K562 (cell line): ENCODE data around the gene ZDHHC12. TPM values are rescaled to one million over a fixed set of nuclear protein-coding genes. Genes with fewer than 3 reads are reported as not detected.

ENCODE experiments used
- BHLHE40 ChIP-seq: IDR thresholded peaks from 2 replicates; pipeline ENCODE4 v1.6.1; 2011; ENCODE audit warnings: low read length, improper control_type of control experiment
- BRCA1 ChIP-seq, 2 experiments: fragments of 450-650 bp in 1 of 2; sonication (generic) in 1 of 2; formaldehyde crosslinking in 1 of 2; IDR thresholded peaks; 2 replicates each; pipeline versions ENCODE4 v1.5.0 to v1.6.1; 2017 to 2020; ENCODE audit warnings: mild to moderate bottlenecking in 1 of 2, missing genetic modification reagents in 1 of 2
- BRD4 ChIP-seq: fragments of 200-600 bp; sonication (generic); IDR thresholded peaks from 2 replicates; pipeline ENCODE4 v1.6.1; 2017; ENCODE audit warnings: inconsistent platforms
- CREB1 ChIP-seq, 2 experiments: sonication (generic) in 1 of 2; formaldehyde crosslinking in 1 of 2; IDR thresholded peaks; 2 replicates each; pipeline versions ENCODE4 v1.6.1 to v1.8.0; 2012 to 2022; ENCODE audit warnings: inconsistent platforms in 1 of 2, mild to moderate bottlenecking in 1 of 2, missing genetic modification reagents in 1 of 2, moderate library complexity in 1 of 2
- CREBBP ChIP-seq: IDR thresholded peaks from one replicate; pipeline ENCODE4 v1.6.1; 2012; ENCODE audit warnings: low read depth, mild to moderate bottlenecking, control low read depth, inconsistent platforms, low read length
- E2F4 ChIP-seq: sonication (generic); formaldehyde crosslinking; IDR thresholded peaks from 2 replicates; pipeline ENCODE4 v1.8.0; 2022; ENCODE audit warnings: mild to moderate bottlenecking, low read depth, missing genetic modification reagents
- HMG20B ChIP-seq: fragments of 250-450 bp; sonication (Bioruptor Pico); IDR thresholded peaks from 2 replicates; pipeline ENCODE4 v1.5.0; 2021; ENCODE audit warnings: mild to moderate bottlenecking
- IRF2 ChIP-seq: sonication (generic); formaldehyde crosslinking; IDR thresholded peaks from 2 replicates; pipeline ENCODE4 v1.8.1; 2022; ENCODE audit warnings: mild to moderate bottlenecking, missing genetic modification reagents
- KDM2B ChIP-seq: fragments of 250-450 bp; sonication (Bioruptor Pico); IDR thresholded peaks from 2 replicates; pipeline ENCODE4 v1.8.0; 2021; ENCODE audit warnings: mild to moderate bottlenecking, moderate library complexity
- KDM4B ChIP-seq, 2 experiments: fragments of 450-650 bp in 1 of 2; sonication (generic) in 1 of 2; IDR thresholded peaks; 2 replicates each; pipeline ENCODE4 v1.6.1; 2016 to 2017; ENCODE audit warnings: borderline replicate concordance in 2 of 2, antibody characterized with exemption in 1 of 2, low read depth in 1 of 2, mild to moderate bottlenecking in 1 of 2
- MAFK ChIP-seq: IDR thresholded peaks from 2 replicates; pipeline ENCODE4 v1.6.1; 2011; ENCODE audit warnings: low read length, improper control_type of control experiment
- MBD2 ChIP-seq: sonication (generic); IDR thresholded peaks from 2 replicates; pipeline ENCODE4 v1.6.1; 2016; ENCODE audit warnings: low read depth, borderline replicate concordance
- MLLT1 ChIP-seq, 2 experiments: fragments of 450-650 bp; IDR thresholded peaks; 2 replicates each; pipeline ENCODE4 v1.6.1; 2016
- NRF1 ChIP-seq, 2 experiments: fragments of 450-650 bp; IDR thresholded peaks in 1 of 2; conservative IDR thresholded peaks in 1 of 2; 2 replicates each; pipeline ENCODE4 v1.6.1; 2014; ENCODE audit warnings: mild to moderate bottlenecking in 2 of 2
- OTX1 ChIP-seq: fragments of 450-650 bp; formaldehyde crosslinking; IDR thresholded peaks from 2 replicates; pipeline ENCODE4 v1.4.0; 2022; ENCODE audit warnings: mild to moderate bottlenecking
- PPARD ChIP-seq: fragments of 250-450 bp; sonication (Bioruptor Pico); IDR thresholded peaks from 2 replicates; pipeline ENCODE4 v1.8.0; 2022; ENCODE audit warnings: inconsistent platforms, mild to moderate bottlenecking, moderate library complexity
- TBP ChIP-seq: optimal IDR thresholded peaks from 2 replicates; pipeline ENCODE3; 2011; ENCODE audit warnings: low read depth, low read length, improper control_type of control experiment
- TCFL5 ChIP-seq: fragments of 250-450 bp; sonication (Bioruptor Pico); conservative IDR thresholded peaks from 2 replicates; pipeline ENCODE4 v1.6.1; 2021; ENCODE audit warnings: mild to moderate bottlenecking, moderate library complexity, matching md5 sums
- TFAP4 ChIP-seq: sonication (generic); formaldehyde crosslinking; IDR thresholded peaks from 2 replicates; pipeline ENCODE4 v1.8.0; 2022; ENCODE audit warnings: missing genetic modification reagents, mild to moderate bottlenecking, moderate library complexity, borderline replicate concordance
- XRCC4 ChIP-seq: IDR thresholded peaks from one replicate; pipeline ENCODE4 v1.6.1; 2011; ENCODE audit not compliant: insufficient read depth, insufficient read length; ENCODE audit errors: extremely low read depth
- ZNF143 ChIP-seq: sonication (generic); formaldehyde crosslinking; IDR thresholded peaks from 2 replicates; pipeline ENCODE4 v1.9.0; 2022; ENCODE audit warnings: mild to moderate bottlenecking, missing genetic modification reagents
- ZNF280A ChIP-seq: fragments of 450-650 bp; IDR thresholded peaks from 2 replicates; pipeline ENCODE4 v1.6.1; 2018; ENCODE audit warnings: mild to moderate bottlenecking, low read depth; ENCODE audit not compliant: partially characterized antibody
- ZNF75A ChIP-seq: fragments of 450-650 bp; formaldehyde crosslinking; IDR thresholded peaks from 2 replicates; pipeline ENCODE4 v1.4.0; 2020; ENCODE audit warnings: mild to moderate bottlenecking
- polyA plus RNA-seq, 8 experiments: library from polyadenylated mRNA; depleted of rRNA in 4 of 8; stranded (reverse) in 5 of 8; unstranded in 3 of 8; fragments of >200 nt; fragmentation: Nextera tagmentation in 2 of 8; fragmentation: Illumina TruSeq in 1 of 8; extraction: Ambion mirVana in 2 of 8; extraction: Trizol in 1 of 8; gene quantifications; 2 replicates each; pipeline versions ENCODE4 v1.2.1 to v1.2.3, GENCODE V29; 2011 to 2014; ENCODE audit warnings: inconsistent platforms in 1 of 8, missing spikeins in 1 of 8
- total RNA-seq, 7 experiments: library from RNA; depleted of rRNA in 6 of 7; stranded (reverse); fragments of >200 nt in 6 of 7; fragmentation: Illumina TruSeq in 2 of 7; extraction: Trizol in 2 of 7; gene quantifications; 2 replicates each; pipeline versions ENCODE4 v1.2.1 to v1.2.3, GENCODE V29; 2011 to 2021; ENCODE audit warnings: low replicate concordance in 1 of 7

ZDHHC12 gene
- total and polyA plus RNA-seq, 9 of the 15 experiments (the other 6 are each of a cell fraction or from before 2014, with no cell fraction given): 0.21 to 38.0 (median 13.8) TPM

GRCh38 chr9:128689820-128690683 is 33.9 kb downstream of the ZDHHC12 start (continued):
- TF ChIP-seq TBP (no peak), ZNF143 (CRISPR knock-in tag) (no peak), E2F4 (CRISPR knock-in tag) (no peak), TCFL5 (no peak), OTX1 (CRISPR knock-in tag) (0 out of 2 replicates have a peak, but pooled peaks have one; percentile 40), IRF2 (CRISPR knock-in tag) (no peak), BRD4 (no peak), HMG20B (CRISPR knock-in tag) (no peak), MBD2 (no peak), CREBBP (no peak), PPARD (CRISPR knock-in tag) (no peak), ZNF75A (CRISPR knock-in tag) (no peak), TFAP4 (CRISPR knock-in tag) (0 out of 2 replicates have a peak, but pooled peaks have one; percentile 14), ZNF280A (no peak), BRCA1 (IDR thresholded peaks at IDR 0.05) (no peak), BRCA1 (CRISPR knock-in tag; IDR thresholded peaks at IDR 0.05) (0 out of 2 replicates have a peak, but pooled peaks have one; percentile 80), MLLT1 (IDR thresholded peaks at IDR 0.05) (0 out of 4 replicates have a peak, but pooled peaks of 1 of the 2 experiments have one; percentile 60), NRF1 (conservative IDR thresholded peaks at IDR 0.05 in 1 of 2, IDR thresholded peaks at IDR 0.05 in 1 of 2) (no peak), KDM4B (IDR thresholded peaks at IDR 0.05; ENCODE audit: borderline replicate concordance in 2 of 2, low read depth in 1 of 2) (0 out of 4 replicates have a peak, but pooled peaks of 1 of the 2 experiments have one; percentile 12), MAFK (no peak), CREB1 (IDR thresholded peaks at IDR 0.05) (no peak; the same call in 1 of the 2 replicates), CREB1 (CRISPR knock-in tag; IDR thresholded peaks at IDR 0.05) (no peak), XRCC4 (no peak), KDM2B (CRISPR knock-in tag) (no peak), BHLHE40 (no peak)
